HEK293 (cell line): Measurements from ENCODE around the gene CCDC30.

Source experiments
- CTCF ChIA-PET: fragments of 350-600 bp; formaldehyde crosslinking; extraction: SDS; loops from one replicate; lab custom pipeline; 2021; ENCODE audit warnings: antibody characterized with exemption; lab: Yijun Ruan, JAX
- POLR2A ChIA-PET: fragments of 300-600 bp; formaldehyde crosslinking; extraction: SDS; loops from one replicate; lab custom pipeline; 2020; ENCODE audit warnings: antibody characterized with exemption, inconsistent platforms; lab: Yijun Ruan, JAX
- H3K27ac ChIP-seq: fragments of 200-500 bp; sonication (Bioruptor generic); 2 replicates; pipeline ENCODE4 v1.5.1; 2014; ENCODE audit warnings: low read depth, low read length, control low read depth, inconsistent platforms; ENCODE audit errors: extremely low read depth
- H3K36me3 ChIP-seq, 2 experiments: fragments of 200-500 bp in 1 of 2; sonication (Bioruptor generic) in 1 of 2; 1 replicate in 1 of 2; 2 replicates in 1 of 2; pipeline ENCODE4 v1.5.1; 2014 to 2017; ENCODE audit warnings: inconsistent platforms in 2 of 2, low read length in 2 of 2; ENCODE audit not compliant: control insufficient read depth in 2 of 2, insufficient read depth in 1 of 2
- H3K4me1 ChIP-seq: fragments of 200-500 bp; sonication (Bioruptor generic); 2 replicates; pipeline ENCODE4 v1.5.1; 2014; ENCODE audit warnings: mild to moderate bottlenecking, low read length, inconsistent platforms; ENCODE audit not compliant: control insufficient read depth, insufficient read depth
- H3K4me3 ChIP-seq: 2 replicates; pipeline ENCODE4 v1.5.1; 2011; ENCODE audit warnings: low read depth, mild to moderate bottlenecking, control low read depth, low read length, moderate library complexity
- H3K9me3 ChIP-seq: fragments of 200-500 bp; sonication (Bioruptor generic); 2 replicates; pipeline ENCODE4 v1.5.1; 2014; ENCODE audit warnings: low read depth, low read length, inconsistent platforms; ENCODE audit not compliant: control insufficient read depth, insufficient read depth
- GLI4 ChIP-seq: fragments of 450-650 bp; formaldehyde crosslinking; IDR thresholded peaks from 2 replicates; pipeline ENCODE4 v1.5.1; 2016; ENCODE audit warnings: missing biosample characterization, missing genetic modification characterization
- GLIS2 ChIP-seq: fragments of 450-650 bp; formaldehyde crosslinking; IDR thresholded peaks from 2 replicates; pipeline ENCODE4 v1.5.1; 2016; ENCODE audit warnings: missing biosample characterization, missing genetic modification characterization
- SETDB1 ChIP-seq: IDR thresholded peaks from one replicate; pipeline ENCODE4 v1.6.1; 2017; ENCODE audit warnings: mild to moderate bottlenecking, low read length, moderate library complexity, mixed read lengths; ENCODE audit not compliant: insufficient read length
- SP7 ChIP-seq: fragments of 450-650 bp; formaldehyde crosslinking; IDR thresholded peaks from 2 replicates; pipeline ENCODE4 v1.5.1; 2016; ENCODE audit warnings: missing biosample characterization, missing genetic modification characterization
- TRIM28 ChIP-seq: IDR thresholded peaks from 2 replicates; pipeline ENCODE4 v1.6.1; 2011; ENCODE audit warnings: low read length, control low read depth, borderline replicate concordance
- ZBTB17 ChIP-seq: fragments of 450-650 bp; formaldehyde crosslinking; IDR thresholded peaks from 2 replicates; pipeline ENCODE4 v1.5.1; 2016; ENCODE audit warnings: missing biosample characterization, missing genetic modification characterization
- ZNF112 ChIP-seq: fragments of 450-650 bp; formaldehyde crosslinking; IDR thresholded peaks from 2 replicates; pipeline ENCODE4 v1.5.0; 2017; ENCODE audit warnings: missing biosample characterization, missing genetic modification characterization
- ZNF121 ChIP-seq: fragments of 450-650 bp; formaldehyde crosslinking; IDR thresholded peaks from 2 replicates; pipeline ENCODE4 v1.5.1; 2016; ENCODE audit warnings: missing biosample characterization, missing genetic modification characterization
- ZNF146 ChIP-seq: fragments of 450-650 bp; formaldehyde crosslinking; IDR thresholded peaks from 2 replicates; pipeline ENCODE4 v1.5.1; 2016; ENCODE audit warnings: missing biosample characterization, missing genetic modification characterization
- ZNF18 ChIP-seq: fragments of 450-650 bp; formaldehyde crosslinking; IDR thresholded peaks from 2 replicates; pipeline ENCODE4 v1.5.1; 2016; ENCODE audit warnings: missing biosample characterization, missing genetic modification characterization
- ZNF2 ChIP-seq: fragments of 450-650 bp; formaldehyde crosslinking; IDR thresholded peaks from 2 replicates; pipeline ENCODE4 v1.5.1; 2016; ENCODE audit warnings: missing biosample characterization, missing genetic modification characterization
- ZNF211 ChIP-seq: fragments of 450-650 bp; formaldehyde crosslinking; IDR thresholded peaks from 2 replicates; pipeline ENCODE4 v1.5.1; 2016; ENCODE audit warnings: low read depth, missing biosample characterization, missing genetic modification characterization
- ZNF24 ChIP-seq: fragments of 450-650 bp; formaldehyde crosslinking; IDR thresholded peaks from 2 replicates; pipeline ENCODE4 v1.5.1; 2016; ENCODE audit warnings: missing biosample characterization, missing genetic modification characterization
- ZNF398 ChIP-seq: fragments of 450-650 bp; formaldehyde crosslinking; IDR thresholded peaks from 2 replicates; pipeline ENCODE4 v1.5.1; 2017; ENCODE audit warnings: missing biosample characterization, missing genetic modification characterization
- ZNF521 ChIP-seq: fragments of 450-650 bp; formaldehyde crosslinking; IDR thresholded peaks from 2 replicates; pipeline ENCODE4 v1.5.1; 2017; ENCODE audit warnings: missing biosample characterization, mild to moderate bottlenecking, missing genetic modification characterization
- ZNF558 ChIP-seq: fragments of 450-650 bp; formaldehyde crosslinking; IDR thresholded peaks from 2 replicates; pipeline ENCODE4 v1.5.1; 2016; ENCODE audit warnings: missing biosample characterization, missing genetic modification characterization
- ZNF623 ChIP-seq: fragments of 450-650 bp; formaldehyde crosslinking; IDR thresholded peaks from 2 replicates; pipeline ENCODE4 v1.5.1; 2016; ENCODE audit warnings: missing biosample characterization, missing genetic modification characterization
- ZNF768 ChIP-seq: fragments of 450-650 bp; formaldehyde crosslinking; IDR thresholded peaks from 2 replicates; pipeline ENCODE4 v1.5.1; 2018; ENCODE audit warnings: missing biosample characterization, mild to moderate bottlenecking, missing genetic modification characterization
- ZSCAN16 ChIP-seq: fragments of 450-650 bp; formaldehyde crosslinking; IDR thresholded peaks from 2 replicates; pipeline ENCODE4 v1.5.1; 2016; ENCODE audit warnings: missing biosample characterization, missing genetic modification characterization
- ZXDB ChIP-seq: fragments of 450-650 bp; formaldehyde crosslinking; IDR thresholded peaks from 2 replicates; pipeline ENCODE4 v1.5.1; 2016; ENCODE audit warnings: missing biosample characterization, missing genetic modification characterization
- TF ChIP-seq, protein P1 (sequence below): fragments of 450-650 bp; formaldehyde crosslinking; IDR thresholded peaks from 2 replicates; pipeline ENCODE4 v1.5.1; 2016; ENCODE audit warnings: missing biosample characterization, missing genetic modification characterization
- TF ChIP-seq, protein P2 (sequence below): fragments of 450-650 bp; formaldehyde crosslinking; IDR thresholded peaks from 2 replicates; pipeline ENCODE4 v1.5.1; 2017; ENCODE audit warnings: missing biosample characterization, missing genetic modification characterization

CCDC30 gene

GRCh38 chr1:42586016-42586415, 122.9 kb downstream of the CCDC30 start:
- TF ChIP-seq ZNF398 (tag by site-specific recombination) (no peak), ZNF558 (no peak), GLI4 (tag by site-specific recombination) (no peak)
- no peak overlapping the region for H3K27ac ChIP-seq
- no peaks in the 10 kb centered on the region for H3K9me3 ChIP-seq
- ChIA-PET CTCF (interaction anchor here (0.6 to 0.9 kb wide), 2 partner anchors 171 to 241 kb away, joined by 3 to 5 read pairs; no protein-coding TSS in a partner anchor), POLR2A (no interaction called here)
- no peaks in the 10 kb centered on the region for H3K4me1 ChIP-seq
- no peaks in the 10 kb centered on the region for H3K36me3 ChIP-seq
- no peak overlapping the region for H3K4me3 ChIP-seq

DNA sequence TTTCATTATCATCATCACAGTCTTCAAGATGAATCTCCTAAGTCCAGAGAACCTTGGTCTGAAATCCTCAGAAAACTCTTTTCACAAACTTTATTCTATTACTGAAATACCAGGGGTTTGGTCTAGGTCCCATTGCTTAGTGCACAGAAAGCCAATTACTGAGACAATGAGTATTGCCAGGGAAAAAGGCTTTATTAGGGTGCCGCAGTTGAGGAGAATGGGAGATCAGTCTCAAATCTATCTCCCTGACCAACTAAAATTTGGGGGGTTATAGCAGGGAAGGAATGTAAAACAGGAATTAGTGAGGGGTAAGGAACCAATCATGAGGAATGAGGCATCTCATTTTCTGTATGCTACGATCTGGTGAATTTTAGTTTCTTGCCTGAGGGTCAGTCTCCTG, 124.7 kb downstream of the CCDC30 start:
- TF ChIP-seq ZSCAN16 = no peak
- TF ChIP-seq ZNF2 (tag by site-specific recombination) = no peak
- TF ChIP-seq SETDB1 = peak; percentile 46
- TF ChIP-seq TRIM28 = no peak
- Histone ChIP-seq H3K36me3 (no peaks in the 10 kb centered on the region), H3K4me3 (no peak overlapping the region), H3K27ac (no peak overlapping the region), H3K4me1 (no peaks in the 10 kb centered on the region), H3K9me3 (no peaks in the 10 kb centered on the region)
- CTCF ChIA-PET = no interaction called here
- POLR2A ChIA-PET = no interaction called here

DNA sequence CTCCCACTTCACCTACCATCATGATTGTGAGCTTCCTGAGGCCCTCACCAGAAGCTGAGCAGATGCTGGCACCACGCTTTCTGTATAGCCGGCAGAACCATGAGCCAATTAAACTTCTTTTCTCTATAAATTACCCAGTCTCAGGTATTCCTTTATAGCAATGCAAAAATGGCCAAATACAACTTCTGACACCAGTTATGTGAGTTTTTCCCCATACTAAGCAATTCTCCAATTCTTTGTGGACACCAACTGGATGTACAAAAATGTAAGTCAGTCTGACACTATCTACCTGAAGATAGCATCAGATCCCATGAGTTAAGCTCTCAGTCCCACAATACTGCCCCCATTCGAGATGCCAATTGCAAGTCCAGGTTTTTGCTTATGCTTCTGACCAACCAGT, 129.7 kb downstream of the CCDC30 start:
- POLR2A ChIA-PET = no interaction called here

More for the DNA sequence above, 129.7 kb downstream of the CCDC30 start:
- no peak overlapping the region for H3K27ac ChIP-seq
- no peaks in the 10 kb centered on the region for H3K36me3 ChIP-seq
- no peaks in the 10 kb centered on the region for H3K9me3 ChIP-seq
- TF ChIP-seq ZNF112 = no peak
- no peak for TF ChIP-seq ZNF121 (tag by site-specific recombination)
- no peak for TF ChIP-seq ZNF623
- no peak for TF ChIP-seq SP7 (tag by site-specific recombination)
- TF ChIP-seq, protein P1, sequence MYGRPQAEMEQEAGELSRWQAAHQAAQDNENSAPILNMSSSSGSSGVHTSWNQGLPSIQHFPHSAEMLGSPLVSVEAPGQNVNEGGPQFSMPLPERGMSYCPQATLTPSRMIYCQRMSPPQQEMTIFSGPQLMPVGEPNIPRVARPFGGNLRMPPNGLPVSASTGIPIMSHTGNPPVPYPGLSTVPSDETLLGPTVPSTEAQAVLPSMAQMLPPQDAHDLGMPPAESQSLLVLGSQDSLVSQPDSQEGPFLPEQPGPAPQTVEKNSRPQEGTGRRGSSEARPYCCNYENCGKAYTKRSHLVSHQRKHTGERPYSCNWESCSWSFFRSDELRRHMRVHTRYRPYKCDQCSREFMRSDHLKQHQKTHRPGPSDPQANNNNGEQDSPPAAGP (tag by site-specific recombination) = no peak
- no peak for TF ChIP-seq ZNF24 (tag by site-specific recombination)
- TF ChIP-seq ZNF146 (tag by site-specific recombination) = no peak
- no peak for TF ChIP-seq ZNF768 (tag by site-specific recombination)
- TF ChIP-seq ZNF211 (tag by site-specific recombination) = no peak
- TF ChIP-seq GLIS2 (tag by site-specific recombination) = no peak
- no peak for TF ChIP-seq ZNF18 (tag by site-specific recombination)
- TF ChIP-seq ZXDB (tag by site-specific recombination) = no peak
- TF ChIP-seq, protein P2, sequence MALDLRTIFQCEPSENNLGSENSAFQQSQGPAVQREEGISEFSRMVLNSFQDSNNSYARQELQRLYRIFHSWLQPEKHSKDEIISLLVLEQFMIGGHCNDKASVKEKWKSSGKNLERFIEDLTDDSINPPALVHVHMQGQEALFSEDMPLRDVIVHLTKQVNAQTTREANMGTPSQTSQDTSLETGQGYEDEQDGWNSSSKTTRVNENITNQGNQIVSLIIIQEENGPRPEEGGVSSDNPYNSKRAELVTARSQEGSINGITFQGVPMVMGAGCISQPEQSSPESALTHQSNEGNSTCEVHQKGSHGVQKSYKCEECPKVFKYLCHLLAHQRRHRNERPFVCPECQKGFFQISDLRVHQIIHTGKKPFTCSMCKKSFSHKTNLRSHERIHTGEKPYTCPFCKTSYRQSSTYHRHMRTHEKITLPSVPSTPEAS (tag by site-specific recombination) = no peak
- no peak for TF ChIP-seq ZBTB17
- TF ChIP-seq ZNF521 (tag by site-specific recombination) = no peak
- H3K4me1 ChIP-seq = no peaks in the 10 kb centered on the region
- CTCF ChIA-PET = no interaction called here
- no peak overlapping the region for H3K4me3 ChIP-seq
